Tibial nerve (tissue), 4 donors: ENCODE results near the gene FRMD3. TPM values are rescaled to one million over a fixed set of nuclear protein-coding genes. Genes with fewer than 3 reads are reported as not detected.
A peak's percentile ranks its signal among the peaks of the same experiment; 100 is the strongest.

ENCODE experiments used
- DNase-seq, 2 donors: peaks; one replicate each; pipeline ENCODE4 v3.0.0-alpha.2; 2019; ENCODE audit warnings: low spot score in 2 of 2
- H3K27ac ChIP-seq, 4 donors: fragments of 200-600 bp; sonication (generic) in 3 of 4; one replicate each; pipeline ENCODE4 v1.5.1; 2017 to 2019; ENCODE audit warnings: mild to moderate bottlenecking in 1 of 4
- H3K27me3 ChIP-seq, 2 donors: fragments of 200-600 bp; sonication (generic) in 1 of 2; one replicate each; pipeline versions ENCODE4 v1.5.1 to v1.6.0; 2017 to 2019
- H3K36me3 ChIP-seq, 3 donors: fragments of 200-600 bp; sonication (generic); one replicate each; pipeline ENCODE4 v1.5.1; 2018 to 2019
- H3K4me1 ChIP-seq, 4 donors: fragments of 200-600 bp; sonication (generic) in 3 of 4; one replicate each; pipeline ENCODE4 v1.5.1; 2017 to 2019
- H3K4me3 ChIP-seq, 4 donors: fragments of 200-600 bp; sonication (generic) in 3 of 4; one replicate each; pipeline ENCODE4 v1.5.1; 2017 to 2019; ENCODE audit warnings: mild to moderate bottlenecking in 1 of 4, moderate library complexity in 1 of 4
- H3K9me3 ChIP-seq, 4 donors: fragments of 200-600 bp; sonication (generic) in 3 of 4; one replicate each; pipeline ENCODE4 v1.5.1; 2017 to 2019
- EP300 ChIP-seq, 2 donors: sonication (generic); formaldehyde crosslinking; IDR thresholded peaks; one replicate each; pipeline ENCODE4 v1.6.1; 2017; ENCODE audit warnings: antibody characterized with exemption in 2 of 2, mild to moderate bottlenecking in 1 of 2
- POLR2A ChIP-seq, 2 donors: fragments of 450-650 bp; IDR thresholded peaks; one replicate each; pipeline ENCODE4 v1.6.1; 2017; ENCODE audit warnings: antibody characterized with exemption in 2 of 2, mild to moderate bottlenecking in 2 of 2, moderate library complexity in 2 of 2
- WGBS, 2 donors: methylation state at CpG; one replicate each; pipeline ENCODE4 v1.1.5; 2018; 5-methylcytosine and 5-hydroxymethylcytosine counted together
- total RNA-seq, 4 donors: library from RNA; depleted of rRNA; stranded (reverse); fragments of >200 nt; gene quantifications; one replicate each; pipeline ENCODE4 v1.1.0, GENCODE V29; 2016
- TF ChIP-seq, protein P1 (sequence below), 5 experiments: fragments of 200-600 bp in 3 of 5; fragments of 450-650 bp in 2 of 5; sonication (generic) in 3 of 5; IDR thresholded peaks; one replicate each; pipeline ENCODE4 v1.5.1; 2016 to 2019; ENCODE audit warnings: antibody characterized with exemption in 5 of 5, mild to moderate bottlenecking in 3 of 5, moderate library complexity in 2 of 5

The FRMD3 gene
- total RNA-seq, 4 donors from 2014 or later, result 31.2 to 44.0 (median 34.5) TPM

DNA sequence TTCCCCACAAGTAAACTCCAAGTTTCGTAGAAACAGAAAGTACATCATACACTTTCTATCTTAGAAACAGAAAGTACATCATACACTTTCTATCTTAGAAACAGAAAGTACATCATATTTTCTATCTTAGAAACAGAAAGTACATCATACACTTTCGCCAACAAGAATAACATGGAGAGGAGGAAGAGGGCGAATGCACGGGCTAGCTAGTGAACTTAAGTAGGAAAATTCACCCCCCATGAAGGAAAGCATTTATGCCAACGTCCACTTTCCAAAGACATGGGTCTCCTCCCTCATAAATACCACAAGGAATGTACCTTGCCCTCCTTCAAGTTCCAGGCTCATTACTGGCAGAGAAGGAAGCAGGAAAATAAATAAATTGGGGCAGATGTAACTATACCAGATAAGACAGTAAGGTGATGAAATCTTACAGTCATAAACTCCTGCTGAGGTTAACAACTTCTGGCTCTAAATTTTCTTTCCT lies 64.7 kb downstream of the FRMD3 start:
- DNase-seq, result no peak
- 55 to 56% methylated on average over 5 of the region's 5 CpGs for WGBS, 2 donors
- Histone ChIP-seq H3K4me1 (peaks cover 0 to 40% (median 9%) of the 10 kb centered on the region in 4 donors), H3K27me3 (no peaks in the 10 kb centered on the region), H3K4me3 (peak overlapping the region in 1 of 4 donors; percentile 4), H3K9me3 (no peaks in the 10 kb centered on the region), H3K36me3 (no peaks in the 10 kb centered on the region), H3K27ac (peak overlapping the region in 3 of 4 donors; percentile 18 to 67 (median 62))
- no peak for TF ChIP-seq EP300 (IDR thresholded peaks at IDR 0.05)
- TF ChIP-seq, protein P1, sequence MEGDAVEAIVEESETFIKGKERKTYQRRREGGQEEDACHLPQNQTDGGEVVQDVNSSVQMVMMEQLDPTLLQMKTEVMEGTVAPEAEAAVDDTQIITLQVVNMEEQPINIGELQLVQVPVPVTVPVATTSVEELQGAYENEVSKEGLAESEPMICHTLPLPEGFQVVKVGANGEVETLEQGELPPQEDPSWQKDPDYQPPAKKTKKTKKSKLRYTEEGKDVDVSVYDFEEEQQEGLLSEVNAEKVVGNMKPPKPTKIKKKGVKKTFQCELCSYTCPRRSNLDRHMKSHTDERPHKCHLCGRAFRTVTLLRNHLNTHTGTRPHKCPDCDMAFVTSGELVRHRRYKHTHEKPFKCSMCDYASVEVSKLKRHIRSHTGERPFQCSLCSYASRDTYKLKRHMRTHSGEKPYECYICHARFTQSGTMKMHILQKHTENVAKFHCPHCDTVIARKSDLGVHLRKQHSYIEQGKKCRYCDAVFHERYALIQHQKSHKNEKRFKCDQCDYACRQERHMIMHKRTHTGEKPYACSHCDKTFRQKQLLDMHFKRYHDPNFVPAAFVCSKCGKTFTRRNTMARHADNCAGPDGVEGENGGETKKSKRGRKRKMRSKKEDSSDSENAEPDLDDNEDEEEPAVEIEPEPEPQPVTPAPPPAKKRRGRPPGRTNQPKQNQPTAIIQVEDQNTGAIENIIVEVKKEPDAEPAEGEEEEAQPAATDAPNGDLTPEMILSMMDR (IDR thresholded peaks at IDR 0.05), result no peak

DNA sequence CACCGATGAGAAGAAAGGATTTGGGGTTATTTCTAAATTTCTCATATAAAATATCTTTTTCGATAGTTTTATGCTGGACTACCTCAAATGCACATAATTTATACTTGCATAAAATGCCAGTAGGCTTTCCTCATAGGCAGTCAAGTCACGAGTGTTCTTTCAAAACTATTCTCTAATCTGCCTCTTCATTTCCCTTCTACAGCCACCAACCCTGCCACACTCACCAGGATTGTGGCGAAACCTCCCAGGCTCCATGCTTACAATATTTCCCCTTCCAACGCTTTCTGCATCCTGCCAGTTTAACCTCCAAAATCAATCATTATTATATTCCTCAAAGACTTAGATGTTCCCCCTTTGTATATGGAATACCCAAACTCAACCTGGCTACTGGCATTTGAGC lies 65.4 kb downstream of the FRMD3 start:
- no peaks in the 10 kb centered on the region for H3K9me3 ChIP-seq
- H3K4me3 ChIP-seq, result peak overlapping the region in 1 of 4 donors; percentile 4
- peak overlapping the region in 3 of 4 donors; percentile 41 to 67 (median 62) for H3K27ac ChIP-seq
- DNase-seq, result peak in 1 of 2 donors; percentile 27
- 78 to 85% methylated on average over 5 of the region's 5 CpGs for WGBS, 2 donors
- TF ChIP-seq EP300 (IDR thresholded peaks at IDR 0.05), result no peak
- no peak for TF ChIP-seq POLR2A (IDR thresholded peaks at IDR 0.05)
- TF ChIP-seq, protein P1 (IDR thresholded peaks at IDR 0.05), result no peak
- H3K4me1 ChIP-seq, result peaks cover 0 to 42% (median 9%) of the 10 kb centered on the region in 4 donors
- no peaks in the 10 kb centered on the region for H3K27me3 ChIP-seq
- no peaks in the 10 kb centered on the region for H3K36me3 ChIP-seq

DNA sequence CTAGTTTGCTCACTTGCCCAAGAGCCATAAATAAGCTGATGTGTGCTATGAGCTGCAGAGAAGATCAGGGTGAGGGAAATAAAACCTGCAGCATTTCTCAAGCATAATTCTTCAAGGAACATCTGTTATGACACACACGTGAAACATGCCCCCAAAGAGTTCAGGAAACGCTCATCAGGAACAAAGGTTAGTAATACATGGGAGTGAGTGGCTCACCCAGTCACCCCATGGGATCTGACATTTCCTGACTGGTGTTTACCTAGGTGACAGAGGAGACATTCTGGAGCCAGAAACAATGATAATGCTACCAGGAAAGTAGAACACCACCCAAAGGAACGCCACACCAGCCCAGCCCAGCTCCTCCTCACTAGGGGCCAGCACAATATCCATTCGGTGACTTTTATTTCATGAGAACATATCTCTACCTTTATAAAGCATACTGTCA lies 66.0 kb downstream of the FRMD3 start:
- TF ChIP-seq EP300 (IDR thresholded peaks at IDR 0.05) (no peak), POLR2A (IDR thresholded peaks at IDR 0.05) (no peak)
- TF ChIP-seq, protein P1 (IDR thresholded peaks at IDR 0.05), result no peak
- Histone ChIP-seq H3K4me1 (peaks cover 0 to 46% (median 9%) of the 10 kb centered on the region in 4 donors), H3K4me3 (no peak overlapping the region), H3K27ac (peak overlapping the region in 3 of 4 donors; percentile 41 to 67 (median 62)), H3K27me3 (no peaks in the 10 kb centered on the region), H3K9me3 (no peaks in the 10 kb centered on the region), H3K36me3 (no peaks in the 10 kb centered on the region)
- no peak for DNase-seq
- 66 to 81% methylated on average over 4 of the region's 4 CpGs for WGBS, 2 donors

DNA sequence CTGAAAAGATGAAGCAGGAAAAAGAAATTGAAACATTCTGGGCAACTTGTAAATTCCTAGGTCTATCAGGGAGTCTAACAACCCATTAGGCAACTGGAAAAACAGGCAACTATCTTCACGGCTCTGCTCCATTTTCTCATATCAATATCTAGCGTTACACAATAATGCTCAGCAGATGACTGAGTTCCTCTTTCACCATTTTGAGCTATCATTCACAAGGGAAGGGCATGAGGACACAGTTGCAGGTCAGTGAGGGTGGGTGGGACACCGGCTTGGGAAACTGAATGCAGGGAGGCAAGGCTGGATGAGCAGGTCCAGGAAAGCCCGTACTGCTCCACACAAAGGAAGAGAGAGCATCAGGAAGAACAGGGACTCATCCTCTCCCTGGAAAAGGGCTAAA lies 67.0 kb downstream of the FRMD3 start:
- TF ChIP-seq, protein P1 (IDR thresholded peaks at IDR 0.05), result no peak
- TF ChIP-seq EP300 (IDR thresholded peaks at IDR 0.05) (peak in 1 of 2 donors; percentile 60), POLR2A (IDR thresholded peaks at IDR 0.05) (no peak)
- Histone ChIP-seq H3K27ac (peak overlapping the region in 3 of 4 donors; percentile 24 to 52 (median 41)), H3K4me3 (no peak overlapping the region), H3K9me3 (no peaks in the 10 kb centered on the region), H3K27me3 (no peaks in the 10 kb centered on the region), H3K36me3 (no peaks in the 10 kb centered on the region), H3K4me1 (peaks cover 0 to 52% (median 9%) of the 10 kb centered on the region in 4 donors)
- 80 to 90% methylated on average over 4 of the region's 4 CpGs for WGBS, 2 donors
- DNase-seq, result peak in 1 of 2 donors; percentile 8

DNA sequence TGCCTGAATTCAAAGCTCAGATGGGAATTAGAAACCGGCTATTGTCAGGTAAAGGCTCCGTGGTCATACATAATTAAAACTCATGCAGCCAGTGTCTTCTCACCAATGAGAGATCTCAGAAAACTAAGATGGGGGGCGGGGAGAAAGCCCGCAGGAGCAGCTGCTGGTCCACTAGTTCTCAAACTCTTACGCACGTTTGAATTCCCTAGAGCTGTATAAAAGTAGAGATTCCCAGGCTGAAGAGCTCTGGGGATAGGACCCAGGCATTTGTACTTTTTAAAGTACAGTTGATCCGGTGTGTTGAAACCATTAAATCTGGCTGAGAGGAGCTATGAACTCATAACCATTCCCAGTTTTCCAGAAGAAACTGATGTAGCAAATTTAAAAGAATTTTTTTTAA lies 68.5 kb downstream of the FRMD3 start:
- TF ChIP-seq POLR2A (IDR thresholded peaks at IDR 0.05), result no peak
- TF ChIP-seq, protein P1 (IDR thresholded peaks at IDR 0.05), result no peak
- peak in 1 of 2 donors; percentile 13 for TF ChIP-seq EP300 (IDR thresholded peaks at IDR 0.05)
- DNase-seq, result no peak
- H3K4me3 ChIP-seq, result no peak overlapping the region
- no peaks in the 10 kb centered on the region for H3K36me3 ChIP-seq
- 74 to 76% methylated on average over 7 of the region's 7 CpGs for WGBS, 2 donors
- no peaks in the 10 kb centered on the region for H3K27me3 ChIP-seq
- peaks cover 0 to 51% (median 9%) of the 10 kb centered on the region in 4 donors for H3K4me1 ChIP-seq
- peak overlapping the region in 1 of 4 donors; percentile 37 for H3K27ac ChIP-seq
- H3K9me3 ChIP-seq, result no peaks in the 10 kb centered on the region
